ENCODE measurements around the gene GPX4.
"Not testable (repeated sequence)": the region's sequence is repeated elsewhere in the genome, so short reads cannot be mapped to it uniquely, and the experiment has no call there.

Gene GPX4

GRCh38 chr19:1115646-1116420, 12.0 kb downstream of the GPX4 start:
- DNase-seq = no peak

DNA sequence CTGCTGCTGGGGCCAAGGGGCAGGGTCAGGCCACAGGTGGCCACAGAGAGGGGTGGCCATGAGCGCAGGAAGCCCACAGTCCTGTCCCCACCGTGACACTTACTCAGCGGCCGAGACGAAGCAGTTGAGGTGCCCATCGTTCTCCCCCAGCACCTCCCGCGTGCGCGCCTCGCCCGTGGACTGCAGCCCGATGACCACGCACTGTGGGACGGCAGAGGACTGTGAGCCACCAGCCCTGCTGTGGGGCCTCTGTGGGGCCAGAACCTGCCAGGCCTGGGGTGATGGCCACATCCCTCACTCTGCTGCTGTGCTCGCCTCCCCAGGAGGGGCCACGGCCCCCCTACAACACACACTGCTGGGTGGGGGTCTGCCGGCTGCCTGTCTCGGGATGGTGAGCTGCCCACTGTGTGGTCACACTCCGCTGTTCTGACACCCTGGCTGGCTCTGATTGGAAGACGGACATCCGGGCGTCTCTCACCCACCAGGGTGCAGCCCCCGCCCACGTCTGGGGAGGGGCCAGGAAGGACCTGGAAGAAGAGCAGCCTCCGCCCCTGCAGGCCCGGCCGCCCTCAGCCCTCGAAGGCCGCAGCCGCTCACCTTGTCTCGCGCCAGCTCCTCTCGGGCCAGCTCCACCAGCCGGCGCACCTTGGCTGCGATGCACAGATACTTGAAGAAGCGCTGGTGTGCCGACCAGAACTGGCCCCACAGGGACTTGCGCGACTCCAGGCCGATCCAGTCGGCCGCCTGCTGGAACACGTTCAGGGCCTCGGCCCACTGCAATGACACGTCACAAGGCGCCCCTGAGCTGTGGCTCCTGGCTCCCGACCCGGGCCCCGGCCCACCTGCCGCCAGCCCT, 13.2 kb downstream of the GPX4 start:
- no peak for DNase-seq

GRCh38 chr19:1117654-1118053, 13.9 kb downstream of the GPX4 start:
- no peak for DNase-seq

- no peak for DNase-seq
Measured at GRCh38 chr19:1118999-1119398, 15.2 kb downstream of the GPX4 start.

- DNase-seq = no peak
Measured at GRCh38 chr19:1119475-1120217, 15.9 kb downstream of the GPX4 start.

- no peak for DNase-seq
Measured at GRCh38 chr19:1121395-1121794, 17.6 kb downstream of the GPX4 start.

DNA sequence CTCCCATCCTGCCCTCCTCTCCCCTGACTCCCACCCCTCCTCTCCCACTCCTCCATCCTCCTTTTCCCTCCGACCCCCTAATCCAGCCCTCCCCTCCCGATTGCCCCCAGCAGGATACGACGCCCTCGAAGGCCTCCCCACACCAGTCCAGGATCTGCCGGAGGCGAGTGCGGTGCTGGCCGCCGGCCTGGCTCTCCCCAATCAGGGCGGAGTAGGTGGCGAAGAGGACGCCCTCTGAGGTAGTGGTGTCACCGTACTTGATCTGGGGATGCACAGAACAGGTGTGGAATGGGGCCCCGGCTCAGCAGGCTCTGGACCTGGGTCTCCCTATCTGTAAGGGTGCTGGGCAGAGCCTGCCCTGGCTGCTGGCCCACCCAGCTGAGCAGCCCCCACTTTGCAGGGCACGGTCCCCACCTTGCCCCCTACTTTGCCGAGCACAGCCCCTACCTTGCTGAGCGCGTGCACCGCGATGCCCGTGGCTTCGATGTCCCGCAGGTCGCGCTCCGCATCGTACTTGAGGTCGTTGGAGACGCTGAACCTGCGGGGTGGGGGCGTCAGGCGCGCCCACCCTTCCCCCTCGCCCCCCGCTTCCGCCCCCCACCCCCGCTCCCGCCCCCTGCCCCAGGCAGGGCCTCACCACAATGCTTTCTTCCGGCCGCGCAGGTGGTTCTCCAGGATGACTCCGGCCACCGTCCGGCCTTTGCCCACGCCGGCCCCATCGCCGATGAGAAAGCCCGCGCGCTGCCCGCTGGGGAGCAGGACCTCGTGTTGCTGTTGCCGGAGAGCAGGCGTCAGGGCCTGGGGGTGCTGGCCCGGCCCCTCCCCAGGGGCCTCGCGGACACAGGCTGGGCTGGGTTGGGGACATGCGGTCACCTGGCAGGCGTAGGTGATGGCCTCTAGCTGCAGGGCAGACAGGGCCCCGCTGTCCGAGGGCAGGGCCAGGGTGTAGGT, 18.5 kb downstream of the GPX4 start:
- no peak for DNase-seq

- no peak for DNase-seq
Measured at GRCh38 chr19:1122972-1123363, 19.2 kb downstream of the GPX4 start.

DNA sequence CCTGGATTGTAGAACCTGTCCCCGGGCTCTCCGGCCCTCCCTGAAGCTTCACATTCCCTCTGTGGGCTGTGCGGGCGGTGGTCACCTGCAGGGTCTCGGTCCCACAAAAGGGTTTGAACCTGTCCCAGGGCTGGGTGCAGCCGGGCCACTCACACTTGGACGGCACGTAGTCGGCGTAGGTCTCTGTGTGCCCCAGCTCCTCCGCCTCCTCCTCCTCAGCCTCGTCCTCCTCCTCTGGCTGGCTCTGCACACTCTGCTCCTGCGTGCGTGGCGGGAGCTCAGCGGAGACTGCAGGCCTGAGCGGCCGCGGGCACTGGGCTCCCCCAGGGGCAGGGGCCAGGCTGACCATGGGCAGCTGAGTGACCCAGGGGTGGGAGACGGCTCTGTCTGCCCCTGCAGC, 19.6 kb downstream of the GPX4 start:
- DNase-seq = no peak

DNA sequence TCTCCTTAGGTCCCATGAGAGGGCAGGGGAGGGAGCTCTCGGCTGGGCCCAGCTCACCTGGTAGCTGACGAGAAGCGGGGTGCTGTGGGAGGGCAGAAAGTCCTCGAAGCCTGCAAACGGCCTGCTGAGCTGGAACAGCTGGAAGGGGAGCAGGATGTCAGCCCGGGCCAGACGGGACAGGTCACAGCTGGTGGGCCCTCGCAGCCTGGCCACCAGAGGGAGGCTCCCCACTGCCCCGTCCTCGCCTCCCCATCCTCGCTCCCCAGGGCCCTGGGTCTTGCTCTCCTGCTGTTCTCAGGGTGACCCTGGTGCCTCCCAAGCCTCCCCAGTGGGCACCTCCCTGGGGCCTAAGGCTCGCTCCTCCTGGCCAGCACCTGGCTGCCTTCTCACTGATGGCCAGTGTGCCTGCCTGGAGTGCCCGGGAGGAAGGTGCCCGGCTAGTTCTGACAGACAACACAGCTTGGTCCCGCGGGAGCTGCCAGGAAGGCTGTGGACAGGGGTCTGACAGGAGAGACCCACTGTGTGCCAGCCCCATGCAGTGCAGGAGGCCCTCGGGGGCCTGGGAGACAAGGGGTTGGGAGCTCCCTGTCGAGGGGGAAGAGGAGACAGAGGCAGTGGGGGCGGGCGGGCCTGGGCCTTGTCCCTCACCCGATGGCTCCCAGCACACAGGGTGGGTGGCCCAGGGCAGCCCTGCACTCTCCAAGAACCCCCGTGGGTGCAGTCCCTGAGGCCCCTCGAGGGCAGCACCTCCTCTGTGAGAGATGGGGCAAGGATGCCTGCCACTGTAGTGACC, 20.3 kb downstream of the GPX4 start:
- no peak for DNase-seq

GRCh38 chr19:1125601-1126467, 22.0 kb downstream of the GPX4 start:
- no peak for DNase-seq

GRCh38 chr19:1126984-1127760, 23.4 kb downstream of the GPX4 start:
- no peak for DNase-seq

- no peak for DNase-seq
Measured at GRCh38 chr19:1128106-1128505, 24.3 kb downstream of the GPX4 start.

- not testable (repeated sequence) for DNase-seq
Measured at GRCh38 chr19:1129084-1129483, 25.3 kb downstream of the GPX4 start.

- DNase-seq = no peak
Measured at GRCh38 chr19:1129535-1129934, 25.7 kb downstream of the GPX4 start.

DNA sequence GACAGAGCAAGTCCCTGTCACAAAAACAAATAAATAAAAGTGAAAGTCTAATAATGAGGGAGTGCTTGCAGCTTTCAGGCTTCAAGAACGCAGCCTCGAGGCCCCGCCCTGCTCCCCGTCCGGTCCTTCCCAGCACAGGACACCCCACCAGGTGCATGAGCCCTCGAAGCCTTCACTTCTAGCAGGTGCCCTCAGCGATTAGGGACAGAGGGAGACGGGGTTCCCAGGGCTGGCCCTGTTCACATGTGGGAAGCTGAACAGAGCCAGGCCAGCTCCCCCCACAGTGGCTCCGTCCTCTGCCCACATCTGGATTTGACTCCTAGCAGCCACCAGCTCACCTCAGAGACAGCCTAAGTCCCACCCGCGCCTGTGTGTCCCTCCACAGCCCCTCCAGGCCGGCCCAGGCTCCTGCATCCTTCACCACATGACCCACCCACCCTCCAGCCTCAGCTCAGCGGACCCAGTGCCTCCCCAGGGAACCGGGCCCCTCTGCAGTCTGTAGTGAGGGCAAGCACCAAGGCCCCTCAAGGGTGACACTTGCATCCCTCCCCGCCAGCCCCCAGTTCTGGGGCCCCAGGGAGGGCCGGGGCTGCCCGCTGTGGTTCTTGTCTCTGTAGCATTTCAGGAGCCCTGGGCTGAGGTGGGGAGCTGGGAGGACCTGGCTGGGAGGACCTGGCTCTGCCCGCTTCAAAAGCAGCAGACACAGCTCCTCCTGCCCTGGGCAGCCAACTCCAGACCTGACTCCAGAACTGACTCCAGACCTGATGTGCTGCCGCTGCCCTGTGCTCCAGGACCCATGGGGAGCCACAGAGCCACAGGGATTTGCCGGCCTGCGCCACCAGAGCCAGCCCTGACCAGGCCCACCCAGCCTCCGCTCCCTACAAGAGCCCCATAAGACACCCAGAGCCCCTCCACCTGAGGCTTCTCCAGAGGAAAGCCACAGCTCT, 27.2 kb downstream of the GPX4 start:
- DNase-seq = no peak

GRCh38 chr19:1131718-1132551, 28.1 kb downstream of the GPX4 start:
- peak; percentile 84 for DNase-seq

All from right forelimb (tissue), 1 donor.